Stimulated activated CD4-positive, alpha-beta T cell treated with anti-CD3 and anti-CD28 coated beads, TNF-alpha, amount 100 ng/mL, for 4 hours (primary cell): ENCODE results near the gene EPYC.
"Not testable (repeated sequence)": the region's sequence is repeated elsewhere in the genome, so short reads cannot be mapped to it uniquely, and the experiment has no call there.

Experiments used
- DNase-seq, 3 experiments: peaks; one replicate each; pipeline ENCODE4 v3.0.0-alpha.2; 2020; ENCODE audit warnings: low read depth in 3 of 3

Gene EPYC

DNA sequence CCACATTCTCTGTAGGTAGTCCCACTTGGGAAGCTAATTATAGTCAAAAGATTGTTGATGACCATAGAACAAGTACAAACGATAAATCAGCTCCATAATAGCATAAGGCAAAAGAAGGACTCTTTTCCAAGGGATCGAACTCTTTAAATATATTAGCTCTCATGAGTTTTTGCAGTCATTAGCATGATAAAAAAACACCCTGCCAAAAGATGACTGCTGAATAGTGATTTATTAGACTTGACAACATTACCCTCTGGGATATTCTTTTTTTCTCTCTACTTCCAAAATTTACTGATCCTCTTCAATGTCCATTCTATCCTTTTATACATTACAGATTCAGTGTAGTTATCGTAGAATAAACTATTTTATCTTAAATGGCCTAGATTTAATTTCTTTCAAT is 14.2 kb downstream of the EPYC start:
- no peak for DNase-seq

- DNase-seq = no peak
Observed at GRCh38 chr12:90989686-90990111, 15.1 kb downstream of the EPYC start.

DNA sequence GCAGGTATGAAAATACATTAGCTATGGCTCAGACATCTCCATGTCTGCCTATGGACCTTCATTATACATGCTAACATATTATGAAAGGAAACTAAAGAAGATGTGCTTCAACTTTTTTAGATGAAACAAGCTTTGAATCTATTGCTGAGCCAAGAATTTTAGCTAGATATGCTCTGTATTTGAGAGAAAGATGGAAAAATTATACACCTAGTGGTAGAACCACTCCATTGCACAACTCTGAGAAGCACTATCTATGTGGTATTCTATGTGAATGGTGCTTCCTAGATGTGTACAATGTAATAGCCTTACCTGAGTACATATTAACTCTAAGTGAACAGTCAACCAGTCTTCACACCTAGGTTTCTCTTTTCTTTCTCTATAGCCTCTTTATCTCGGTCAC is 17.3 kb downstream of the EPYC start:
- no peak for DNase-seq

- DNase-seq = no peak
Observed at GRCh38 chr12:90987101-90987500, 17.7 kb downstream of the EPYC start.

- DNase-seq = not testable (repeated sequence)
Observed at GRCh38 chr12:90985331-90985730, 19.4 kb downstream of the EPYC start.

DNA sequence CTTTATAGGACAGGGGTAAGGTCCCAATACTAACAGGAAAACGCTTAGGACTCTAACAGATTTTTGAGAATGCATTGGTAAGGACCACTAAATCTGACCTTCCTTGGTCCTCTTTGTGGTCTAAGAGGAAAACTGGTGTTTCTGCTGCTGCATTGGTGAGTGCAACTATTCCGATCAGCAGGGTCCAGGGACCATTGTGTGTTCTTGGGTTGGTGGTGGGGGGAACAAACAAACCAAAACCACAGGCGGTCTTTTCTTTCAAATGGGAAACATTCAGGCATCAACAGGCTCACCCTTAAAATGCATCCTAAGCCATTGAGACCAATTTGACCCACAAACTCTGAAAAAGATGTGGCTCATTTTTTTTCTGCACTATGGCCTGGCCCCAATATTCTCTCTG is 20.7 kb downstream of the EPYC start:
- DNase-seq = no peak

GRCh38 chr12:90982170-90982569 is 22.6 kb downstream of the EPYC start:
- DNase-seq = no peak

GRCh38 chr12:90979951-90980350 is 24.8 kb downstream of the EPYC start:
- DNase-seq = no peak

GRCh38 chr12:90979019-90979418 is 25.8 kb downstream of the EPYC start:
- DNase-seq = no peak

DNA sequence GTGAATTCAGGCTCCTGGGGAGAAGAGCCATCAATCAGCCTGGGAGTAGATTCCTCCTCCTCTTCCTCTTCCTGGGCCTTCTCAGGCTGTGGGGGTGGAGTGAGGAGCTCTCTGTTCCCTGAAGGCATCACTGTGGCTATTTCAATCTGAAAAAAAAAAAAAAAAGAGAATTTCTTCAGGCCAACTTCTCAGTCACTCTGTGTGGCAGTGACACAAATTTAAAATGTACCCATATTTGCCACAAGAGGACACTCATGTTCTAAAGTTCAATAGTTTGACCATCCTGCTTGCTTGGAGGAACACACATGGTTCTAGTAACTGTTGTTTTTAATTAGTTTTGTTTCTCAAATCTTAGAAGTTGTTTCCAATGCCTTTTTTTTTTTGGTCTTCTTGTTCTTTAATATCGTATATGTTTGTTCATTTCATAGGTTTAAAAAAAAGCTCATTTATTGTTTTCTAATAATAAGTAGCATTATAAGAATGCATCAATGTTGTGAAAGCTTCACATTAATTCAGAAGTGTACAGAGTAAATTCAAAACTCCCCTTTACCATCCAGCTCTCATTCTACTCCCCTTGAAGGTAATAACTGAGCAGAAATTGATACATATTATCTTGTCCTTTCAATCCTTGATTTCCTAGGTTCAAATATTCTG is 26.5 kb downstream of the EPYC start:
- DNase-seq = no peak

GRCh38 chr12:90977224-90977623 is 27.5 kb downstream of the EPYC start:
- no peak for DNase-seq

- DNase-seq = no peak
Observed at GRCh38 chr12:90974286-90974685, 30.5 kb downstream of the EPYC start.

- DNase-seq = no peak
Observed at GRCh38 chr12:90972226-90972625, 32.5 kb downstream of the EPYC start.

- DNase-seq = no peak
Observed at GRCh38 chr12:90970911-90971310, 33.9 kb downstream of the EPYC start.

DNA sequence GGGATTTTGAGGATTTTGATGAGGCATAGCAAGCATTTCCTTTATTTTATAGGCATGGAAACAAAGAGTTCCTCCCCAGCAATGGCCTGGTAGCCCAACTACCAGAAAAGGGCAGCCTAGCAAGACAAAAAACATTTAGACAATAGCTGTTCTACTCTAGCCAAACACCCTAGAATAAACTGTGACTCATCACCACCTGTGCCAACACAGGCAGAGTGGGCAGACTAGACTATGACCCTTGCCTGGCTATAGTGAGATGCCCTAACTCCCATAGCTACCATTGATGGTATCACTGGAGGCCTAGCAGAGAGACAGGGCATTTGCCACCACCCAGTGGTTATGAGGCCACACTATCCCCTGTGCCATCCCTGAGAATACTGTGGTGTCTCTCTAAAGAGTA is 34.3 kb downstream of the EPYC start:
- no peak for DNase-seq

DNA sequence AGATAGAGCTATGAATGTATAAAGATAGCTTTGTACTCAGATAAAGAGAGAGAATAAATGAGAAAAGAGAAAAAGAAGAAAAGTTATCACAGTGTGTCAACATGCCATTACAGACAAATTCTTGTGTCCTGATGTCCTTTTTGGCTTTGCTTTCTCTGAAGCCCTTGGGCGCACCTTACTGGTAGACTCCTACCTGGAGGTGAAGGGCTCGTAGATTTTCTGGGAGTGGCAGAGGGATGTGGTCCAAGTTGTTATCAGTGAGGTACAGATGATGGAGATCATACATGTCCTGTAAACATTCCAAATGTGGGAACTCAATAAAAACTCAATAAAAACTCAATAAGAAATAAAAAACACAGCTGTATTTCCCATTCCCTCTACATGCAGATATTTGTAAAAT is 34.9 kb downstream of the EPYC start:
- no peak for DNase-seq

DNA sequence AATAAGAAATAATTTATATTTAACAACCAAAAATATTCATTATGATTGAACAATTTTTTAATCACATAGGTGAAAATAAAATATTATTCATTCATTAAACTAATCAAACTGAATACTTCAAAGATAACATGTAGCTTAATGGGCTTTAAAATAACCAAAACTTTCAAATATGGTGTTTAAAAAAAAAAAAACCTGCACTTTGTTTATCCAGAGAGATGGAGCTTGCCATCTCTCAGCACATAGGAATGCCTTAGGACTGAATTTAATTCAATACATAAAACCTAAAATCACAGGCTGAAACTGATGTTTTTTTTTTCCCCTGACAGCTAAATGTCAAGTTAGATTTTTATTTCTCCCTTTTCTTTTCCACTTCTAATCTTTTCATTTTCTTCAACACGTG is 35.4 kb downstream of the EPYC start:
- DNase-seq = no peak

- DNase-seq = no peak
Observed at GRCh38 chr12:90965204-90965603, 39.6 kb downstream of the EPYC start.

- no peak for DNase-seq
Observed at GRCh38 chr12:90964616-90965015, 40.2 kb downstream of the EPYC start.

- no peak for DNase-seq
Observed at GRCh38 chr12:90963946-90964345, 40.8 kb downstream of the EPYC start.

DNA sequence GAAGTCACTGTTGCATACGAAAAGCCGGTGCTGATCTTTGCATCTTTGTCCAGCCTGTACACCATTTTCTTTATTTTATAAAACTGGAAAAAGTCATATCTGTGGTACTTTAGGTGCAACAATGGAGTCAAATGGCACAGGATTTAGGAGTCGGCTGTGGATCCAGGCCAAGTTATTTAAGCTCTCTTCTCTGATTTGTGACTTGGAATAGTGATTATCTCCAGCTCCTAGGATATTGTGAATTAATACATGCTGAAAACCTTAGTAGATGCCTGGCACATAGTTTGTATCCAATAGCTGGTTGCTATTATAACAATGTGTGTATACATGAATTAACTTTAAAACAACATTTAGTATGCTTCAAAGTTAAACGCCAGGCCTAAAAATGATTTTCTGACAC is 43.6 kb downstream of the EPYC start:
- no peak for DNase-seq

GRCh38 chr12:90959538-90960139 is 45.1 kb downstream of the EPYC start:
- no peak for DNase-seq

GRCh38 chr12:90959032-90959431 is 45.7 kb downstream of the EPYC start:
- DNase-seq = no peak

GRCh38 chr12:90958347-90958746 is 46.4 kb downstream of the EPYC start:
- no peak for DNase-seq
